OCI-LY1 (cell line): ENCODE measurements around the gene PIR.

Experiments used
- H2AFZ ChIP-seq: fragments of 200-600 bp; sonication (generic), shearing (Covaris generic); 2 replicates; pipeline ENCODE4 v1.6.0; 2014; ENCODE audit warnings: antibody characterized with exemption, mild to moderate bottlenecking, low read length
- H3F3A ChIP-seq: fragments of 200-600 bp; sonication (generic), shearing (Covaris generic); 2 replicates; pipeline ENCODE4 v1.6.0; 2014; ENCODE audit warnings: mild to moderate bottlenecking, antibody characterized with exemption, low read length, moderate library complexity; ENCODE audit not compliant: insufficient read depth
- H3K27ac ChIP-seq: fragments of 200-600 bp; sonication (generic); 2 replicates; pipeline ENCODE4 v1.5.1; 2014; ENCODE audit warnings: low read length, mixed run types, mild to moderate bottlenecking, low read depth; ENCODE audit not compliant: poor library complexity, severe bottlenecking
- H3K27me3 ChIP-seq: fragments of 200-600 bp; sonication (generic); 2 replicates; pipeline ENCODE4 v1.6.0; 2014; ENCODE audit warnings: antibody characterized with exemption, mild to moderate bottlenecking, low read length, moderate library complexity; ENCODE audit not compliant: insufficient read depth
- H3K36me3 ChIP-seq: fragments of 200-600 bp; sonication (generic); 2 replicates; pipeline ENCODE4 v1.6.1; 2014; ENCODE audit warnings: mild to moderate bottlenecking, antibody characterized with exemption, low read length, moderate library complexity, mixed read lengths; ENCODE audit not compliant: insufficient read depth
- H3K4me1 ChIP-seq: fragments of 200-600 bp; sonication (generic); 2 replicates; pipeline ENCODE4 v1.5.1; 2014; ENCODE audit warnings: mild to moderate bottlenecking, low read length, moderate library complexity; ENCODE audit not compliant: insufficient read depth, severe bottlenecking
- H3K4me2 ChIP-seq: fragments of 200-600 bp; sonication (generic), shearing (Covaris generic); 2 replicates; pipeline ENCODE4 v1.6.1; 2014; ENCODE audit warnings: low read length
- H3K4me3 ChIP-seq: fragments of 200-600 bp; sonication (generic); 2 replicates; pipeline ENCODE4 v1.5.1; 2014; ENCODE audit warnings: low read length, low read depth, mild to moderate bottlenecking, mixed read lengths; ENCODE audit not compliant: poor library complexity, severe bottlenecking
- H3K79me2 ChIP-seq: fragments of 200-600 bp; shearing (Covaris generic); 2 replicates; pipeline ENCODE4 v1.6.1; 2016; ENCODE audit warnings: mixed run types, low read length, mixed read lengths; ENCODE audit not compliant: insufficient read depth
- H3K9ac ChIP-seq: fragments of 200-600 bp; sonication (generic), shearing (Covaris generic); 2 replicates; pipeline ENCODE4 v1.6.1; 2014; ENCODE audit warnings: mild to moderate bottlenecking, low read length, mixed read lengths
- H3K9me2 ChIP-seq: fragments of 200-600 bp; sonication (generic), shearing (Covaris generic); 2 replicates; pipeline ENCODE4 v1.6.1; 2014; ENCODE audit warnings: low read depth, mild to moderate bottlenecking, low read length, mixed read lengths
- H3K9me3 ChIP-seq: fragments of 200-600 bp; shearing (Covaris generic); 2 replicates; pipeline ENCODE4 v1.6.1; 2014; ENCODE audit warnings: low read length, mixed read lengths
- H4K20me1 ChIP-seq: fragments of 200-600 bp; sonication (generic), shearing (Covaris generic); 2 replicates; pipeline ENCODE4 v1.6.0; 2016; ENCODE audit warnings: mild to moderate bottlenecking, low read length; ENCODE audit not compliant: insufficient read depth
- CTCF ChIP-seq: fragments of 200-600 bp; sonication (generic), shearing (Covaris generic); IDR thresholded peaks from 2 replicates; pipeline ENCODE4 v1.5.1; 2017; ENCODE audit warnings: mild to moderate bottlenecking, antibody characterized with exemption, low read length, moderate library complexity, mixed read lengths
- EZH2 ChIP-seq: fragments of 200-600 bp; sonication (generic), shearing (Covaris generic); IDR thresholded peaks from 2 replicates; pipeline ENCODE4 v1.8.0; 2017; ENCODE audit warnings: borderline replicate concordance, mixed run types, mild to moderate bottlenecking, antibody characterized with exemption, low read length, moderate library complexity, mixed read lengths

The PIR gene

GRCh38 chrX:15475486-15475885, 17.6 kb downstream of the PIR start:
- Histone ChIP-seq H3K27ac (no peak overlapping the region), H3K79me2 (no peaks in the 10 kb centered on the region), H3K4me2 (no peak overlapping the region), H3K36me3 (no peaks in the 10 kb centered on the region), H3K9ac (no peak overlapping the region), H3K9me2 (no peaks in the 10 kb centered on the region), H3K27me3 (no peaks in the 10 kb centered on the region), H3K4me1 (no peaks in the 10 kb centered on the region), H3F3A (no peaks in the 10 kb centered on the region), H3K9me3 (no peaks in the 10 kb centered on the region), H4K20me1 (no peaks in the 10 kb centered on the region), H2AFZ (no peak overlapping the region), H3K4me3 (no peak overlapping the region)
- TF ChIP-seq EZH2: no peak
- TF ChIP-seq CTCF: no peak

DNA sequence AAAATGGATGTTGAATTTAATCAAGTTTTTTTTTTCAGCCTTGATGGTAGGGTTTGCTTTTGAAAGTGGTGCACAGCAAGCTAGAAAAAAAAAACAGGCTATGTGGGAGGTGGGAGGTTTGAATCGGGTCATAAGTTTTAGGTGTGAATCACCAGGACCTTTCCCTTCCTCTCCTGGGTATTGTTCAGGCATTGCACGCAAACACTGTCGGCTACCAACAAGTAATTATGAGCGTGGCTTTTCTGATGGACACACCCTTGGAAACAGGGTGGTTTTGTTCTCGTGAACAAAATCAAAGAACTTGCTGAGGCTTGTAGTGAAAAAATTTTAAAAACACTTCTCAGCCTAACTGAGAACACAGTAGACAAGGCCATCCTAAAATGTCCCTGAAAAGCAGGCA, 18.1 kb downstream of the PIR start:
- no peaks in the 10 kb centered on the region for H3K9me2 ChIP-seq
- no peak overlapping the region for H3K27ac ChIP-seq
- H3K27me3 ChIP-seq: no peaks in the 10 kb centered on the region
- no peaks in the 10 kb centered on the region for H4K20me1 ChIP-seq
- H3K9me3 ChIP-seq: no peaks in the 10 kb centered on the region
- no peak overlapping the region for H3K4me2 ChIP-seq
- H3K79me2 ChIP-seq: no peaks in the 10 kb centered on the region
- no peaks in the 10 kb centered on the region for H3K4me1 ChIP-seq
- no peak overlapping the region for H2AFZ ChIP-seq
- no peak overlapping the region for H3K4me3 ChIP-seq
- TF ChIP-seq CTCF (no peak), EZH2 (no peak)
- no peaks in the 10 kb centered on the region for H3F3A ChIP-seq
- no peak overlapping the region for H3K9ac ChIP-seq
- no peaks in the 10 kb centered on the region for H3K36me3 ChIP-seq

DNA sequence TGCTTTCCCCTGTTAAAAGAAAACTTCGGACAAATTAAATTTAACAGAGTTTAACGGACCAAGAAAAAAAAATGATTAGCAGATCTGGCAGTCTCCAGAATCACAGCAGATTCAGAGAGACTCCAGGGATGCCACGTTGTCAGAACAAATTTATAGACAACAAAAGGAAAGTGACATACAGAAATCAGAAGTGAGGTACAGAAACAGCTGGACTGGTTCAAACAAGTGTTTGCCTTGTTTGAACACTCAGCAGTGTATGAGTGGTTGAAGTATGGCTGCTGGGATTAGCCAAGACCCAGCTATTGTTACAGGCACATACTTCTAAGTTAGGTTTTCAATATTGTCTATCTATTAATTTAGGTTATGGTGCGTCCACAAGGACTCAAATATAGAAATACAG, 19.1 kb downstream of the PIR start:
- H3K9me3 ChIP-seq: no peaks in the 10 kb centered on the region
- H3K36me3 ChIP-seq: no peaks in the 10 kb centered on the region
- H3K79me2 ChIP-seq: no peaks in the 10 kb centered on the region
- no peak for TF ChIP-seq EZH2
- TF ChIP-seq CTCF: no peak
- no peaks in the 10 kb centered on the region for H3K27me3 ChIP-seq
- H3K9me2 ChIP-seq: no peaks in the 10 kb centered on the region
- H3K27ac ChIP-seq: no peak overlapping the region
- no peak overlapping the region for H3K4me3 ChIP-seq
- H3K4me2 ChIP-seq: no peak overlapping the region
- H3K4me1 ChIP-seq: no peaks in the 10 kb centered on the region
- no peaks in the 10 kb centered on the region for H4K20me1 ChIP-seq
- no peak overlapping the region for H2AFZ ChIP-seq
- no peak overlapping the region for H3K9ac ChIP-seq
- H3F3A ChIP-seq: no peaks in the 10 kb centered on the region
